OCI-LY1 (cell line): ENCODE data around the gene ANKRD11.
"Not testable (repeated sequence)": the region's sequence is repeated elsewhere in the genome, so short reads cannot be mapped to it uniquely, and the experiment has no call there.

Experiments
- H2AFZ ChIP-seq: fragments of 200-600 bp; sonication (generic), shearing (Covaris generic); 2 replicates; pipeline ENCODE4 v1.6.0; 2014; ENCODE audit warnings: antibody characterized with exemption, mild to moderate bottlenecking, low read length
- H3F3A ChIP-seq: fragments of 200-600 bp; sonication (generic), shearing (Covaris generic); 2 replicates; pipeline ENCODE4 v1.6.0; 2014; ENCODE audit warnings: mild to moderate bottlenecking, antibody characterized with exemption, low read length, moderate library complexity; ENCODE audit not compliant: insufficient read depth
- H3K27ac ChIP-seq: fragments of 200-600 bp; sonication (generic); 2 replicates; pipeline ENCODE4 v1.5.1; 2014; ENCODE audit warnings: low read length, mixed run types, mild to moderate bottlenecking, low read depth; ENCODE audit not compliant: poor library complexity, severe bottlenecking
- H3K27me3 ChIP-seq: fragments of 200-600 bp; sonication (generic); 2 replicates; pipeline ENCODE4 v1.6.0; 2014; ENCODE audit warnings: antibody characterized with exemption, mild to moderate bottlenecking, low read length, moderate library complexity; ENCODE audit not compliant: insufficient read depth
- H3K36me3 ChIP-seq: fragments of 200-600 bp; sonication (generic); 2 replicates; pipeline ENCODE4 v1.6.1; 2014; ENCODE audit warnings: mild to moderate bottlenecking, antibody characterized with exemption, low read length, moderate library complexity, mixed read lengths; ENCODE audit not compliant: insufficient read depth
- H3K4me1 ChIP-seq: fragments of 200-600 bp; sonication (generic); 2 replicates; pipeline ENCODE4 v1.5.1; 2014; ENCODE audit warnings: mild to moderate bottlenecking, low read length, moderate library complexity; ENCODE audit not compliant: insufficient read depth, severe bottlenecking
- H3K4me2 ChIP-seq: fragments of 200-600 bp; sonication (generic), shearing (Covaris generic); 2 replicates; pipeline ENCODE4 v1.6.1; 2014; ENCODE audit warnings: low read length
- H3K4me3 ChIP-seq: fragments of 200-600 bp; sonication (generic); 2 replicates; pipeline ENCODE4 v1.5.1; 2014; ENCODE audit warnings: low read length, low read depth, mild to moderate bottlenecking, mixed read lengths; ENCODE audit not compliant: poor library complexity, severe bottlenecking
- H3K79me2 ChIP-seq: fragments of 200-600 bp; shearing (Covaris generic); 2 replicates; pipeline ENCODE4 v1.6.1; 2016; ENCODE audit warnings: mixed run types, low read length, mixed read lengths; ENCODE audit not compliant: insufficient read depth
- H3K9ac ChIP-seq: fragments of 200-600 bp; sonication (generic), shearing (Covaris generic); 2 replicates; pipeline ENCODE4 v1.6.1; 2014; ENCODE audit warnings: mild to moderate bottlenecking, low read length, mixed read lengths
- H3K9me2 ChIP-seq: fragments of 200-600 bp; sonication (generic), shearing (Covaris generic); 2 replicates; pipeline ENCODE4 v1.6.1; 2014; ENCODE audit warnings: low read depth, mild to moderate bottlenecking, low read length, mixed read lengths
- H3K9me3 ChIP-seq: fragments of 200-600 bp; shearing (Covaris generic); 2 replicates; pipeline ENCODE4 v1.6.1; 2014; ENCODE audit warnings: low read length, mixed read lengths
- H4K20me1 ChIP-seq: fragments of 200-600 bp; sonication (generic), shearing (Covaris generic); 2 replicates; pipeline ENCODE4 v1.6.0; 2016; ENCODE audit warnings: mild to moderate bottlenecking, low read length; ENCODE audit not compliant: insufficient read depth
- EZH2 ChIP-seq: fragments of 200-600 bp; sonication (generic), shearing (Covaris generic); IDR thresholded peaks from 2 replicates; pipeline ENCODE4 v1.8.0; 2017; ENCODE audit warnings: borderline replicate concordance, mixed run types, mild to moderate bottlenecking, antibody characterized with exemption, low read length, moderate library complexity, mixed read lengths
- TF ChIP-seq, protein P1 (sequence below): fragments of 200-600 bp; sonication (generic), shearing (Covaris generic); IDR thresholded peaks from 2 replicates; pipeline ENCODE4 v1.5.1; 2017; ENCODE audit warnings: mild to moderate bottlenecking, antibody characterized with exemption, low read length, moderate library complexity, mixed read lengths

Gene ANKRD11

GRCh38 chr16:89307421-89307805, 182.9 kb downstream of the ANKRD11 start:
- H3K27ac ChIP-seq, result no peak overlapping the region
- no peaks in the 10 kb centered on the region for H3K9me3 ChIP-seq
- H3K4me2 ChIP-seq, result no peak overlapping the region
- H3K27me3 ChIP-seq, result no peaks in the 10 kb centered on the region
- peaks cover 13% of the 10 kb centered on the region; the same call in 1 of the 2 replicates for H3K79me2 ChIP-seq
- H3K9me2 ChIP-seq, result no peaks in the 10 kb centered on the region
- H3K9ac ChIP-seq, result no peak overlapping the region
- no peak overlapping the region for H3K4me3 ChIP-seq
- no peak for TF ChIP-seq EZH2
- TF ChIP-seq, protein P1, sequence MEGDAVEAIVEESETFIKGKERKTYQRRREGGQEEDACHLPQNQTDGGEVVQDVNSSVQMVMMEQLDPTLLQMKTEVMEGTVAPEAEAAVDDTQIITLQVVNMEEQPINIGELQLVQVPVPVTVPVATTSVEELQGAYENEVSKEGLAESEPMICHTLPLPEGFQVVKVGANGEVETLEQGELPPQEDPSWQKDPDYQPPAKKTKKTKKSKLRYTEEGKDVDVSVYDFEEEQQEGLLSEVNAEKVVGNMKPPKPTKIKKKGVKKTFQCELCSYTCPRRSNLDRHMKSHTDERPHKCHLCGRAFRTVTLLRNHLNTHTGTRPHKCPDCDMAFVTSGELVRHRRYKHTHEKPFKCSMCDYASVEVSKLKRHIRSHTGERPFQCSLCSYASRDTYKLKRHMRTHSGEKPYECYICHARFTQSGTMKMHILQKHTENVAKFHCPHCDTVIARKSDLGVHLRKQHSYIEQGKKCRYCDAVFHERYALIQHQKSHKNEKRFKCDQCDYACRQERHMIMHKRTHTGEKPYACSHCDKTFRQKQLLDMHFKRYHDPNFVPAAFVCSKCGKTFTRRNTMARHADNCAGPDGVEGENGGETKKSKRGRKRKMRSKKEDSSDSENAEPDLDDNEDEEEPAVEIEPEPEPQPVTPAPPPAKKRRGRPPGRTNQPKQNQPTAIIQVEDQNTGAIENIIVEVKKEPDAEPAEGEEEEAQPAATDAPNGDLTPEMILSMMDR, result no peak
- no peaks in the 10 kb centered on the region for H3F3A ChIP-seq
- H2AFZ ChIP-seq, result no peak overlapping the region
- no peaks in the 10 kb centered on the region for H4K20me1 ChIP-seq
- peaks cover 10% of the 10 kb centered on the region for H3K4me1 ChIP-seq
- H3K36me3 ChIP-seq, result peaks cover 53% of the 10 kb centered on the region

DNA sequence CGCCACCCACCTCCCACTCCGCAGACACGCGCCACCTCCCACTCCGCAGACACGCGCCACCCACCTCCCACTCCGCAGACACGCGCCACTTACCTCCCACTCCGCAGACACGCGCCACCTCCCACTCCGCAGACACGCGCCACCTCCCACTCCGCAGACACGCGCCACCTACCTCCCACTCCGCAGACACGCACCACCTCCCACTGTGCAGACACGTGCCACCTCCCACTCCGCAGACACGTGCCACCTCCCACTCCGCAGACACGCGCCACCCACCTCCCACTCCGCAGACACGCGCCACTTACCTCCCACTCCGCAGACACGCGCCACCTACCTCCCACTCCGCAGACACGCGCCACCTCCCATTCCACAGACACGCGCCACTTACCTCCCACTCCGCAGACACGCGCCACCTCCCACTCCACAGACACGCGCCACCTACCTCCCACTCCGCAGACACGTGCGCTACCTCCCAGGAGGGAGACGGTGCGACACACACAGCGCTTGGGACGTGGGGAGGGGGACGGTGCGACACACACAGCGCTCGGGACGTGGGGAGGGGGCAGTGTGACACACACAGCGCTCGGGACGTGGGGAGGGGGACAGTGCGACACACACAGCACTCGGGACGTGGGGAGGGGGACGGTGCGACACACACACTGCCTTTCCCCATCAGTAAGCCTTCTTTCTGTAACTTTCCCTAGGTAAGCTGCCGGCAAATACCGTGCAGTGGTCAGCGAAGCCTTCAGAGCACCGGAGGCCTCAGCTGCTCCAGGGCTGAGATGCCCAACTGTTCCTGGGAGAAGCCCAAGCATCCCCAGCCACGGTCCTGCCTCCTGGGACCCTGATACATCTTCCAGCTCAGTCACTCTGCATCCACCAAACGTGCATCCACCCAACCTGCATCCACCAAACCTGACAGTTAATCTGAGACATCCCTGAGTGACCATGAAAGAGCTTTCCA, 183.6 kb downstream of the ANKRD11 start:
- H3K9me3 ChIP-seq, H3K9me2 ChIP-seq, H3K4me2 ChIP-seq, H3K4me3 ChIP-seq, H4K20me1 ChIP-seq, H3K27me3 ChIP-seq, H3F3A ChIP-seq, H3K9ac ChIP-seq, H3K27ac ChIP-seq, H2AFZ ChIP-seq: not testable (repeated sequence)
- H3K4me1 ChIP-seq, result peaks cover 10% of the 10 kb centered on the region
- H3K79me2 ChIP-seq, result peaks cover 13% of the 10 kb centered on the region; the same call in 1 of the 2 replicates
- H3K36me3 ChIP-seq, result peaks cover 50% of the 10 kb centered on the region

DNA sequence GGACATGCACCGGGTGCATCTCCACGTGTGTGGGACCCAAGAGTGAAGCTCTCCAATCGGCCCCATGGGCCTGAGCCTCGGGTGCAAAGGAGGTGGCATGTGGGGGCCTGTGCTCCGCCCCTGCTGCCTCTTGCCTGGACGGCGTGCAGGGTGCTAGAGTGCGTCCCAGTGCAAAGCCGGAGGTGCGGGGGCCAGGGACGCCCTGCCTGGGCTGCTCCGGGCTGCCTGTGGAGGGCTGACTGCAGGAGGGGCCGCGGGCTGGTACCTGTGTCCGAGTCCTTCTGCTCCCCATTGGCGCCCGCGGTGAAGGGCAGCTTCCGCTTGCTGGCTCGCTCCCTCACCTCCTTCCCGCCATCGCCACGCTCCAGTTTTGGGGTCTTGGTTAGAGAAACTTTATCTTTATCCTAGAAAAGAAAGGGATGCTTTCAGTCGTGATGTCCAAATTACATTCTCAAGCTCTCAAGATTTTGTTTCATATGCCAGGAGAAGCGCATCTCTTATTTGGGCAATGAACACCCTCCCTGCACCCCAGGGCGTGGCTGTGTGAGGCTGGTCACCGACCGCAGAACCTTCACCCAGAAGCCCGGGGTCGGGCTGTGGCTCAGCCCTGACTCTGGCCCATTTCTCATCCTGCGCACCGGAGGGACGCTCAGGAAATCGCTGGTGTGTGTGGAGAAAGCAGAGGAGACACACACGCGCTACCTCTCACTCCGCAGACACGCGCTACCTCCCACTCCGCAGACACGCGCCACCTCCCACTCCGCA, 185.2 kb downstream of the ANKRD11 start:
- Histone ChIP-seq H3K4me2 (no peak overlapping the region), H3K9ac (no peak overlapping the region), H3K9me3 (no peaks in the 10 kb centered on the region), H3K27ac (no peak overlapping the region), H3K4me3 (no peak overlapping the region), H4K20me1 (no peaks in the 10 kb centered on the region), H2AFZ (no peak overlapping the region), H3K27me3 (no peaks in the 10 kb centered on the region), H3F3A (no peaks in the 10 kb centered on the region), H3K9me2 (no peaks in the 10 kb centered on the region), H3K36me3 (peaks cover 36% of the 10 kb centered on the region; the same call in 1 of the 2 replicates), H3K4me1 (peaks cover 10% of the 10 kb centered on the region), H3K79me2 (peaks cover 13% of the 10 kb centered on the region; the same call in 1 of the 2 replicates)
- TF ChIP-seq EZH2, result no peak
- TF ChIP-seq, protein P1, result no peak
